Activated naive CD8-positive, alpha-beta T cell treated with anti-CD3 and anti-CD28 coated beads, Interleukin-2, amount 10 ng/mL, durations not matched to agents 7 days and 5 days (primary cell): Measurements from ENCODE around the gene MXRA8. TPM values are rescaled to one million over a fixed set of nuclear protein-coding genes. Genes with fewer than 3 reads are reported as not detected.
A peak's percentile ranks its signal among the peaks of the same experiment; 100 is the strongest.
"Not testable (repeated sequence)": the region's sequence is repeated elsewhere in the genome, so short reads cannot be mapped to it uniquely, and the experiment has no call there.

Source experiments
- ATAC-seq: fragments of 150-1000 bp; cut with Tn5 transposase; one replicate; pipeline ENCODE4 v1.10.0; 2021; ENCODE audit warnings: low read depth, moderate library complexity
- POLR2A ChIA-PET: fragments of 350-600 bp; sonication (Branson Sonifier 250); formaldehyde crosslinking; loops from one replicate; lab custom pipeline; 2021; ENCODE audit warnings: antibody characterized with exemption; lab: Charles Lee
- DNase-seq: peaks from one replicate; pipeline ENCODE4 v3.0.0; 2021
- H3K27ac Mint-ChIP-seq: one replicate; pipeline ENCODE4 v1.8.0; 2022; ENCODE audit warnings: mild to moderate bottlenecking, mixed read lengths
- H3K27me3 Mint-ChIP-seq: one replicate; pipeline ENCODE4 v1.8.0; 2022; ENCODE audit warnings: mild to moderate bottlenecking, moderate library complexity, mixed read lengths
- H3K36me3 Mint-ChIP-seq: one replicate; pipeline ENCODE4 v1.8.0; 2021; ENCODE audit warnings: mild to moderate bottlenecking, mixed read lengths
- H3K4me1 Mint-ChIP-seq: one replicate; pipeline ENCODE4 v1.8.0; 2021; ENCODE audit warnings: mixed read lengths
- H3K4me3 Mint-ChIP-seq: one replicate; pipeline ENCODE4 v1.8.0; 2022; ENCODE audit warnings: mild to moderate bottlenecking, moderate library complexity, mixed read lengths
- H3K9me3 Mint-ChIP-seq: one replicate; pipeline ENCODE4 v1.8.0; 2021; ENCODE audit warnings: mixed read lengths
- total RNA-seq, 2 experiments: library from RNA; stranded (reverse); gene quantifications; one replicate each; pipeline ENCODE4 v1.2.3, GENCODE V29; 2021

The MXRA8 gene, protein sequence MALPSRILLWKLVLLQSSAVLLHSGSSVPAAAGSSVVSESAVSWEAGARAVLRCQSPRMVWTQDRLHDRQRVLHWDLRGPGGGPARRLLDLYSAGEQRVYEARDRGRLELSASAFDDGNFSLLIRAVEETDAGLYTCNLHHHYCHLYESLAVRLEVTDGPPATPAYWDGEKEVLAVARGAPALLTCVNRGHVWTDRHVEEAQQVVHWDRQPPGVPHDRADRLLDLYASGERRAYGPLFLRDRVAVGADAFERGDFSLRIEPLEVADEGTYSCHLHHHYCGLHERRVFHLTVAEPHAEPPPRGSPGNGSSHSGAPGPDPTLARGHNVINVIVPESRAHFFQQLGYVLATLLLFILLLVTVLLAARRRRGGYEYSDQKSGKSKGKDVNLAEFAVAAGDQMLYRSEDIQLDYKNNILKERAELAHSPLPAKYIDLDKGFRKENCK
- total RNA-seq, result 1 to 10 TPM in 1 of 2 experiments, under 1 TPM in 1; 0.51 to 1.2 TPM

DNA sequence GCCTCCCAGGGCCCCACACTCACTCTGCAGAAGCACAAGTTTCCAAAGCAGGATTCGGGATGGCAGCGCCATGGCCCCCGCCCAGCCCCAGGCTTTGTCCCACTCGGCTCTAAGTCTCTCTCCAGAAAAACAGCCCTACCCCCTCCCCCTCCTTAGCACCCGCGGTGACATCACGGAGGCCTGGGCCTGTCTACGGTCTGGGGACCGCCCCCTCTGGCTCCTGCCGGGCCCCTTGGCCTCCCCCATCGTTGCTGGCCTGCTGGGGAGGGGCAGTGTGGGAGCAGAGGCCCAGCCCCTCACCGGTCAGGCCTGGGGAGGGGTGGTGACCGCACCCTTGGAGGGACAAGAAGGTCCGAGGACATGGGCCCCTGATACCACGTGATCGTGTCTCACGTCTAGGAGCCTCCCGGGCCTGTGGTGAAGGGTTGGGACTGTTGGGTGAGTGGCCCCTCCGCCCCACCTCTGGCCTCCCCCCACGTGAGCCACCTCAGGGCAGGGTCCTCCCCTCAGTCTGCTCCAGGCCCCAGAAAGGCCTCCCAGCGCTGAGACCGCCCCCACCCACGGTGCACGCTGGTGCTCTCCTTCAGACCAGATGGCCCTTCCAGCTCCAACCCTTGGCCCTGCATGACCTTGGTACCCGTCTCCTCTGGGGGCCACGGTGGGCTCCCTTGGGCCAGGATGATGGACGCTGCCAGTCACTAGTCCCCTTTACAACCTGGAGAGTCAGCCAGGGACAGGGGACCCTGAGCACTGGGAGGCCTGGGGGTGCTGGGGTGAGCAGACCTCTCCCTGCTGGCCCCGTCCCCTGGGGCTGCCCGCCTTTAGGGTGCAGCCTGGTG, at the start of gene MXRA8:
Gene MXRA8 (minus strand): TSS at position 123 of the 839 bp plus-strand sequence. CDS start 51 bp downstream, at position 72.
- POLR2A ChIA-PET, result interaction anchor here (1.0 to 2.8 kb wide), 2 partner anchors 12 to 16 kb away, joined by 4 to 11 read pairs; partner anchors contain the start of gene AURKAIP1
- H3K36me3 Mint-ChIP-seq, result no peaks in the 10 kb centered on the region
- no peak within 1 kb of the TSS for H3K4me3 Mint-ChIP-seq
- no peaks in the 10 kb centered on the region for H3K9me3 Mint-ChIP-seq
- peaks cover 12% of the 10 kb centered on the region for H3K4me1 Mint-ChIP-seq
- peaks cover 18% of the 10 kb centered on the region for H3K27me3 Mint-ChIP-seq
- no peak for DNase-seq
- peak within 1 kb of the TSS; percentile 32 for H3K27ac Mint-ChIP-seq
- ATAC-seq, result no peak

DNA sequence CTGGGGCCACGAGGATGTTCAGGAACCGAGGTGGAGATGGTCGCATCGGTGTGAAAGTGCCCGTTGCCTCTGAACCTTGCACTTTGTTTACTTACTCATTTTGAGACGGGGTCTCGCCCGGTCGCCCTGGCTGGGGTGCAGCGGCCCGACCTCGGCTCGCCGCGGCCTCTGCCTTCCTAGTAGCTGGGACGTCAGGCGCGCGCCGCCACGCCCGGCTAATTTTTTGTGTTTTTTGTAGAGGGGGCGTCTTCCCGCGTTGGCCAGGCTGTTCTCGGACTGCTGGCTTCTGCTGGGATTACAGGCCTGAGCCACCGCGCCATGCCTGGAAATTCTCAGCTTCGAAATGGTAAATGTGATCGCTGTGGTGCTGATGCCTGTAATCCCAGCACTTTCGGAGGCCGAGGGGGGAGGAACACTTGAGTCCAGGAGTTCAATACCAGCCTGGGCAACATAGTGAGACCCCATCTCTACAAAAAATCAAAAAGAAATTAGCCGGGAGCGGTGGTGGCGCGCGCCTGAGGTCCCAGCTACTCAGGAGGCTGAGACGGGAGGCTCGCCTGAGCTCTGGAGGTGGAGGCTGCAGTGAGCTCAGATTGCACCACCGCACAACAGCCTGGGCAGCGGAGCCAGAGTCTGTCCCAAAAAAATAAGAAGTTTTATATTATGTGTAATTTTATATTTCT, 49.4 kb upstream of the MXRA8 start:
- DNase-seq (no peak), ATAC-seq (peak; percentile 25)
- POLR2A ChIA-PET, result interaction anchor here (0.9 to 4.5 kb wide), 12 partner anchors 9 to 208 kb away, joined by 3 to 32 read pairs (median 4); partner anchors contain the start of genes ANKRD65, AURKAIP1, CCNL2 and MIB2
- Mint-ChIP-seq H3K36me3 (peaks cover 13% of the 10 kb centered on the region), H3K4me3 (peak overlapping the region; percentile 89), H3K27me3 (no peaks in the 10 kb centered on the region), H3K4me1 (peaks cover 23% of the 10 kb centered on the region), H3K9me3 (no peaks in the 10 kb centered on the region), H3K27ac (peak overlapping the region; percentile 88)

DNA sequence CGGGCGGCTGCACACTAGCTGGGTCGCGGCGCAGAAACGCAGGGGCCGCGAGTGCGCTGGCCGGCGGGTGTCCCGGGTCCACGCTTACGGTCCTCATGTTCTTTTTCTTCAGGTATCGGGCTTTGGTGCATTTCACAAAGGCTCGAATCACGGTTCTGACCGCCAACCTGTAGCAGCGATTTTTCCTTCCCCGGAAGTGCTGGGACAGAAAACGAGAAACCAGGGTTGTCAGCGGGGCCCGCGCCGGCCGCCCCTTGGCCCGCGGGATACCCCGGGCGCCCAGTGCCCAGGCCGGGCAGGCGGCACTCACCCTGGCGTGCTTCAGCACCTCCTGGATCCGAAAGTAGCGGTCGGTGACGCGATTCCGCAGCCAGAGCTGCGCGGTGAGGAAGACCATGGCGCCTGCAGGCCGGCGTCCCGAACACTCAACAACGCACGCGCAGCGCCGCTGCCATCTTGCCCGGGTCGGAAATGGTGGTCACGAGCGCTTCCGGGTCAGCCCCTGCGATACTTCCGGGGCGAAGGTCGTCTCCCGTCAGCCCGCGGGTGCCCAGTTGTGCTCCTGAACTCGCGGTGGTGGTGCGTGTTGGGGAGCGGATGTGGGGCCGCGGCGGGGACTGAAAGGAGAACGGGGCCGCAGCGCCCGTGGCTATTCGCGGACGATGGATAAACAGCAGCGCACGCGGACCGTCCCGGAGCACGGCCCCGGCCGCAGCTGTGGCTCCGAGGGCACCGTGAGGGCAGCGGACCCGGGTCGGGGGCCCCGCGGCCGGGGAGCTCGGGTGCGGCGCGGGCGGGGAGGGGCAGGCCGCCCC, 48.7 kb upstream of the MXRA8 start, which contains the start of gene MRPL20:
Gene MRPL20 (minus strand): TSS at position 473 of the 815 bp plus-strand sequence. CDS start 76 bp downstream, at position 397.
- H3K9me3 Mint-ChIP-seq, result no peaks in the 10 kb centered on the region
- H3K4me3 Mint-ChIP-seq, result peak within 1 kb of the TSS; percentile 93
- ATAC-seq (peak; percentile 94), DNase-seq (peak; percentile 95)
- peaks cover 13% of the 10 kb centered on the region for H3K36me3 Mint-ChIP-seq
- H3K27me3 Mint-ChIP-seq, result no peaks in the 10 kb centered on the region
- H3K4me1 Mint-ChIP-seq, result peaks cover 23% of the 10 kb centered on the region
- POLR2A ChIA-PET, result interaction anchor here (0.9 to 4.5 kb wide), 13 partner anchors 9 to 209 kb away, joined by 3 to 32 read pairs (median 4); partner anchors contain the start of genes ANKRD65, AURKAIP1, CCNL2 and MIB2
- peak within 1 kb of the TSS; percentile 95 for H3K27ac Mint-ChIP-seq

DNA sequence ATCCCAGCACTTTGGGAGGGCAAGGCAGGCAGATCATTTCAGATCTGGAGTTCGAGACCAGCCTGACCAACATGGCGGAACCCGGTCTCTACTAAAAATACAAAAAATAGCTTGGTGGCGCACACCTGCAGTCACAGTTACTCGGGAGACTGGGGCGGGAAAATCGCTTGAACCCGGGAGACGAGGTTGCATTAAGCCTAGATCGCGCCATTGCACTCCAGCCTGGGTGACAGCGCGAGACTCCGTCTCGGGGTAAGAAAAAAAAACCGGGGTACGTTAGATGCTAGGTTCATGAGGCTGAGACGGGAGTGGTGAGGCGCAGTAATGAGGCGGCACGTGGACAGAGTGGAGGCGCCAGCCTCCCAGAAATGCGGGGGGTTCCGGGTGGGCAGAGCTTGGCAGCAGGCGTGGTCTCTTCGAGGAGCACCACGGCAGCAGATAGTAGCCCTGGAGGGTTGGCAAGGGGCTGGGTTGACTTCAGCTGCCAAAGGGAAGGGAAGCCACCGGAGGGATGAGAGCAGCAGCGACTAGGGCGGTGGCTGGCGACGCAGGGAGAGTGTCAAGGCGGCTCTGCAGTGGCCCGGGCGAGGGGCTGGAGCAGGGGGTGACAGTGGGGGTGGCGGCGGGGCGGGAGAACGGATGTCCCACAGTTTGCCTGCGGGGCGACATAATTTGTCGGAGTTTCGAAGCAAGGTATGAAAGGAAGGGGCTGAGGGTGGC, 47.9 kb upstream of the MXRA8 start:
- ATAC-seq, result no peak
- H3K4me1 Mint-ChIP-seq, result peaks cover 23% of the 10 kb centered on the region
- POLR2A ChIA-PET, result interaction anchor here (1.0 to 4.5 kb wide), 6 partner anchors 8 to 32 kb away, joined by 3 to 32 read pairs (median 4); partner anchors contain the start of genes AURKAIP1 and CCNL2

DNA sequence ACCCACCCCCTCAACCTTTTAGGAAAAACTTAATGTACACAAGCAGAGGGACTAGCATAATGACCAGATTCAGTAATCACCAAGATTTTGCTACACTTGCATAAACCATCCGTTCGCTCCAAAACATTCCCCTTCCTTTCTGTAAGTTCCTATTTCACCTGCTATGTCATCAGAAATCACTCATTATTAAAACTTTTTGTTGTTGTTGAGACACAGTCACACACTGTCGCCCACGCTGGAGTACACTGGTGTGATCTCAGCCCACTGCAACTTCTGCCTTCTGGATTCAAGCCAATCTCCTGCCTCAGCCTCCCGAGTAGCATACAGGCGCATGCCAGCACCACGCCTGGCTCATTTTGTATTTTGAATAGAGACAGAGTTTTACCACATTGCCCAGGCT, 45.3 kb upstream of the MXRA8 start:
- peaks cover 31% of the 10 kb centered on the region for H3K4me1 Mint-ChIP-seq
- peak overlapping the region; percentile 26 for H3K27ac Mint-ChIP-seq
- POLR2A ChIA-PET, result interaction anchor here (0.6 kb wide), 1 partner anchor 166 kb away, joined by 4 read pairs; no protein-coding TSS in a partner anchor
- DNase-seq (no peak), ATAC-seq (no peak)
- H3K9me3 Mint-ChIP-seq, result no peaks in the 10 kb centered on the region
- no peaks in the 10 kb centered on the region for H3K27me3 Mint-ChIP-seq
- peaks cover 18% of the 10 kb centered on the region for H3K36me3 Mint-ChIP-seq
- H3K4me3 Mint-ChIP-seq, result no peak overlapping the region

More for the DNA sequence above, 47.9 kb upstream of the MXRA8 start:
- Mint-ChIP-seq H3K27me3 (no peaks in the 10 kb centered on the region), H3K36me3 (peaks cover 13% of the 10 kb centered on the region), H3K27ac (peak overlapping the region; percentile 95), H3K4me3 (peak overlapping the region; percentile 93), H3K9me3 (no peaks in the 10 kb centered on the region)
- no peak for DNase-seq

DNA sequence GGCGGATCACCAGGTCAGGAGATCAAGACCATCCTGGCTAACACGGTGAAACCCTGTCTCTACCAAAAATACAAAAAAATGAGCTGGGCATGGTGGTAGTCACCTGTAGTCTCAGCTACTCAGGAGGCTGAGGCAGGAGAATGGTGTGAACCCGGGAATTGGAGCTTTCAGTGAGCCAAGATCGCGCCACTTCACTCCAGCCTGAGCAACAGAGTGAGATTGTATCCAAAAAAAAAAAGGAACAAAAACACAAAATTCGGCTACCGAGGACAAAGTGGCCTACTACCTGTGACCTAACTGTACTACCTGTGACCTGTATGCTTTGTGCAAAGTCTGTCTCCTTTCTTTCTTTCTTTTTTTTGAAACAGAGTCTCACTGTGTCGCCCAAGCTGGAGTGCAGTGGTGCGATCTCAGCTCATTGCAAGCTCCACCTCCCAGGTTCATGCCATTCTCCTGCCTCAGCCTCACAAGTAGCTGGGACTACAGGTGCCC, 44.6 kb upstream of the MXRA8 start:
- not testable (repeated sequence) for H3K4me3 Mint-ChIP-seq, H3K27ac Mint-ChIP-seq, H3K27me3 Mint-ChIP-seq, H3K9me3 Mint-ChIP-seq, DNase-seq, ATAC-seq
- peaks cover 22% of the 10 kb centered on the region for H3K36me3 Mint-ChIP-seq
- POLR2A ChIA-PET, result interaction anchor here (0.6 to 1.0 kb wide), 2 partner anchors 28 to 167 kb away, joined by 4 to 5 read pairs; partner anchors contain the start of gene AURKAIP1
- H3K4me1 Mint-ChIP-seq, result peaks cover 31% of the 10 kb centered on the region

DNA sequence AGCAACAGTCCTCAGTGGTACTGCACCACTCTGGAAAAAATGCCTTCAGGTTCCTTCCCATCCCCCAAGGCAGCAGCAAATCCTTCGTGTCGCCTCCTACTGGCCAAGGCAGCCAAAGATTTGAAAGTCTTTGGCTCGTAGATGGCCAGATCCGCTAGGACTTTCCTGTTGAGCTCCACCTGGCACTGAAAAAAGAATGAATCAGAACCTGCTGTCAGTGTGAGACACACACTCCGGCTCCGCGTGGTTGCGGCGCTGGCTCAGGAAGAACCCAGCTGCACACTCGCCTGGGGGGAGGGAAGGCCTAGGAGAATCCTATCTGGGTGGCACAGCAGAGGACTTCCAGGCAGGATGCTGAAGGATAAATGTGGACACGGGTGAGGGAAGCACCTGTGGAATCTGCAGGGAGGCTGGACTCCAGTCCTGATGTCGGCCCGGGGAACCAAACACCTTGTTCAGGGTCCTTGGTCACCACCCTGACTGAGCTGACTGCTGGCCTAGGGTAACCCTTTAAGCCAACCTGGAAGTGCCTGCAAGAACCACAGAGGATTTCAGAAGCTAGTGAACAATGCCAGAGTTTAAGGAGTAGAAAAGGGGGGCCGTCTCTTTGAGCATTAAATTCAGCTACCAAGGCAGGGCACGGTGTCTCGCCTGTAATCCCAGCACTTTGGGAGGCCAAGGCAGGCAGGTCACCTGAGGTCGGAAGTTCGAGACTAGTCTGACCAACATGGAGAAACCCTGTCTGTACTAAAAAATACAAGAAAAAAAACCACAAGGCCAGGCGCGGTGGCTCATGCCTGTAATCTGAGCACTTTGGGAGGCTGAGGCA, 43.9 kb upstream of the MXRA8 start:
- peak overlapping the region; percentile 37 for H3K4me3 Mint-ChIP-seq
- ATAC-seq (no peak), DNase-seq (no peak)
- POLR2A ChIA-PET, result interaction anchor here (1.0 kb wide), 1 partner anchor 27 kb away, joined by 5 read pairs; the partner anchor contains the start of gene AURKAIP1
- no peaks in the 10 kb centered on the region for H3K9me3 Mint-ChIP-seq
- H3K27ac Mint-ChIP-seq, result peak overlapping the region; percentile 42
- no peaks in the 10 kb centered on the region for H3K27me3 Mint-ChIP-seq
- H3K36me3 Mint-ChIP-seq, result peaks cover 22% of the 10 kb centered on the region
- H3K4me1 Mint-ChIP-seq, result peaks cover 34% of the 10 kb centered on the region

DNA sequence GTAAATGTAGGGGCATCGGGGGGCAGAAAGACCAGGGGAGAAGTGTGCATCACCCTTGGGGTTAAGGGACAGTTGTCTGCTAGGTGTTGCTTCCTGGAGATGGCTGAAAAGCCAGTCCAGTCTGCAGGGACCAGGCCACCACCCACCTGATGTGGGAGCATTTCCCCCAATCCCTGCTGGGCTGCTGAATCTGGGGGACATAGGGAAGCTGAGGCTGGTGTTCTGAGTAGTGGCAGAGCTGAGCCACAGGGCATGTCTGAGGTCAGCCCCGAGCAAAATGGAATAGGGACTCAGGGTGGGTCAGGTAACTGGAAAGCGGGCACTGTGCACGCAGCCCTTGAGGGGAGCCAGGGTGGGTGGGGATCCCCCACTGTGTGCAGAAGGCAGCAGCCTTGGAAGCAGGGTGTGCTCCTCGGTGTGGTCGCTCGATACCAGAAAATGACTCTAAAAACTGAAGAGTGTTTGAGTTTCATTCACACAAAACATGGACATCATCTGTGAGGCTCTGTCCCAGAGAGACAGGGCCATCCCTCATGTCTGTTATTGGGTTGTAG, 43.2 kb upstream of the MXRA8 start:
- H3K4me3 Mint-ChIP-seq, result peak overlapping the region; percentile 37
- no peak for ATAC-seq
- DNase-seq, result no peak
- no peaks in the 10 kb centered on the region for H3K9me3 Mint-ChIP-seq
- peak overlapping the region; percentile 55 for H3K27ac Mint-ChIP-seq
- H3K36me3 Mint-ChIP-seq, result peaks cover 22% of the 10 kb centered on the region
- H3K4me1 Mint-ChIP-seq, result peaks cover 33% of the 10 kb centered on the region
- POLR2A ChIA-PET, result no interaction called here
- no peaks in the 10 kb centered on the region for H3K27me3 Mint-ChIP-seq

DNA sequence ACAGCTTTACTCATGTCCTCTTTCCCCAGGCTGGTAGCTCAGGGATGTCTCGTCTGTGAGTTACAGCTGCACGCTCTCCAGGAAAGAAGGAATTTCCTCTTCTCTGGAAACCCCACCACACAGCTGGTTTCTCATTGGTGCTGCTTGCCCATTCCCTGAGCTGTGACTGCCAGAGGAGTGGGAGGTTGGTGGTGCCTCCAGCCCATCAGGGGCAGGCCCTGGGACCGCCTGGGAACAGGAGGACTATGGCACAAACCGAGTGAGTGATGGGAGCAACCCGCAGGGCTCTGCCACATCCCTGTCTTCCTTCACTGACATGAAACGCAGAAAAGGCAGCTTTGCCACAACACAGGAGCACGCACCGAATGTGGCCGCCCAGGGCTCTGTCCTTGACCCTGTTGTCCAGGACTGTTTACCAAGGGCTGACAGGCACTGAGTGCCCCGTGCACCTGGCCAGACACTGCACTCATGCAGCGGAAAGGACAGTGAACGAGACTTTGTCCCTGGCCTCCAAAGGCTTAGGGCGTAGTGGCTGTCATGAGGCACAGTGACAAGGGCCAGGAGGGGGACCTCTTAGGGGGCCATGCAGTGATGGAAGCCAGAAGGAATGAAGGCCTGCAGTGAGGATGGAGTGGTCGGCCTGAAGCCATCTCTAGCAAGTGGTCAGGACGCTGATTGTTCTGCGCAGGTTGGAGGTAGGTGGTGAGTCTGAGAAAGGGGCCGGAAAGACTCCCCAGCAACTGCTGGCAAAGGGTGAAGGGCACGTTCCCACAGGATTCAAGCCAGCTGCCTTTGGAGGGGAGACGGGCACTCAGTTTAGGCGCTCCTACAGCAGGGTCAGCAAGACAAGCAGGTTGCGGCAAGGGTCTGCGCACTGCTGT, 42.5 kb upstream of the MXRA8 start:
- POLR2A ChIA-PET, result interaction anchor here (0.6 to 2.8 kb wide), 3 partner anchors 26 to 103 kb away, joined by 3 to 45 read pairs (median 3); partner anchors contain the start of gene AURKAIP1
- Mint-ChIP-seq H3K9me3 (no peaks in the 10 kb centered on the region), H3K36me3 (peaks cover 22% of the 10 kb centered on the region), H3K27me3 (no peaks in the 10 kb centered on the region), H3K27ac (peak overlapping the region; percentile 87), H3K4me1 (peaks cover 29% of the 10 kb centered on the region), H3K4me3 (peak overlapping the region; percentile 89)
- ATAC-seq, result no peak
- DNase-seq, result no peak
